ENCODE data around the gene TBX1.

- TF ChIP-seq, protein P1, sequence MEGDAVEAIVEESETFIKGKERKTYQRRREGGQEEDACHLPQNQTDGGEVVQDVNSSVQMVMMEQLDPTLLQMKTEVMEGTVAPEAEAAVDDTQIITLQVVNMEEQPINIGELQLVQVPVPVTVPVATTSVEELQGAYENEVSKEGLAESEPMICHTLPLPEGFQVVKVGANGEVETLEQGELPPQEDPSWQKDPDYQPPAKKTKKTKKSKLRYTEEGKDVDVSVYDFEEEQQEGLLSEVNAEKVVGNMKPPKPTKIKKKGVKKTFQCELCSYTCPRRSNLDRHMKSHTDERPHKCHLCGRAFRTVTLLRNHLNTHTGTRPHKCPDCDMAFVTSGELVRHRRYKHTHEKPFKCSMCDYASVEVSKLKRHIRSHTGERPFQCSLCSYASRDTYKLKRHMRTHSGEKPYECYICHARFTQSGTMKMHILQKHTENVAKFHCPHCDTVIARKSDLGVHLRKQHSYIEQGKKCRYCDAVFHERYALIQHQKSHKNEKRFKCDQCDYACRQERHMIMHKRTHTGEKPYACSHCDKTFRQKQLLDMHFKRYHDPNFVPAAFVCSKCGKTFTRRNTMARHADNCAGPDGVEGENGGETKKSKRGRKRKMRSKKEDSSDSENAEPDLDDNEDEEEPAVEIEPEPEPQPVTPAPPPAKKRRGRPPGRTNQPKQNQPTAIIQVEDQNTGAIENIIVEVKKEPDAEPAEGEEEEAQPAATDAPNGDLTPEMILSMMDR (IDR thresholded peaks at IDR 0.05; ENCODE audit: low read depth, low read length, poor library complexity, severe bottlenecking): no peak
- no peak for TF ChIP-seq EZH2phosphoT487 (IDR thresholded peaks at IDR 0.05; ENCODE audit: borderline replicate concordance, low read length)
Observed at GRCh38 chr22:19779685-19780268, 19.2 kb downstream of the TBX1 start.

Measured in DOHH2 (cell line).